ENCODE results near the gene PDCD11.

Gene PDCD11

GRCh38 chr10:103487410-103487708 lies 90.9 kb downstream of the PDCD11 start:
- Histone ChIP-seq H3K9me3 (ENCODE audit: low read length) (no peaks in the 10 kb centered on the region), H4K20me1 (ENCODE audit: insufficient read depth, low read length) (no peaks in the 10 kb centered on the region), H3K27me3 (ENCODE audit: insufficient read depth, low read length) (peaks cover 6% of the 10 kb centered on the region; the same call in 1 of the 2 replicates), H3K27ac (ENCODE audit: low read depth, low read length, poor library complexity, severe bottlenecking) (no peak overlapping the region), H3K79me2 (ENCODE audit: insufficient read depth, low read length) (no peaks in the 10 kb centered on the region), H3K4me3 (ENCODE audit: low read depth, low read length, poor library complexity, severe bottlenecking) (no peak overlapping the region), H3K9ac (ENCODE audit: low read length) (no peak overlapping the region), H3K4me2 (ENCODE audit: low read length) (no peak overlapping the region), H3K9me2 (ENCODE audit: low read depth, low read length) (no peaks in the 10 kb centered on the region), H3F3A (ENCODE audit: insufficient read depth, low read length) (no peaks in the 10 kb centered on the region), H3K36me3 (ENCODE audit: insufficient read depth, low read length) (no peaks in the 10 kb centered on the region), H3K4me1 (ENCODE audit: insufficient read depth, low read length, severe bottlenecking) (peaks cover 13% of the 10 kb centered on the region), H2AFZ (ENCODE audit: low read length) (no peak overlapping the region)
- no peak for TF ChIP-seq CTCF (IDR thresholded peaks at IDR 0.05; ENCODE audit: low read length)
- TF ChIP-seq EZH2 (IDR thresholded peaks at IDR 0.05; ENCODE audit: borderline replicate concordance, low read length) = no peak

DNA sequence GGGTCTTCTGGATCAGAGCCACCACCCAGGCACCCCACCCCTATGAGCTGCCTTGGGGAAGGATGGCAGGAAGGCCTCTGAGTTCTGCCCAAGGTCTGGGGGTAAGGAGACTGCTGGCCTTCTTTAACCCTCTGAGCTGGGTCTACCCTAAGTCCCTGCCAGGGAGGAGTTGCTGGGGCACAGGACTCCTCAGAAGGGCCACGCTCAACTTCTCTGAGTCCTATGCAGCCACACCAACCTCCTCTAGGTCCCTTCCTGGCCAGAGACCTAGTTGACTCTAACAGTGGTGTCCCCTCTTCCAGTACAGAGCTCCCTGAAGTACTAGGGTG lies 94.5 kb downstream of the PDCD11 start:
- Histone ChIP-seq H3F3A (ENCODE audit: insufficient read depth, low read length) (no peaks in the 10 kb centered on the region), H3K36me3 (ENCODE audit: insufficient read depth, low read length) (no peaks in the 10 kb centered on the region), H3K4me1 (ENCODE audit: insufficient read depth, low read length, severe bottlenecking) (peaks cover 8% of the 10 kb centered on the region), H3K79me2 (ENCODE audit: insufficient read depth, low read length) (no peaks in the 10 kb centered on the region), H3K4me2 (ENCODE audit: low read length) (no peak overlapping the region), H3K4me3 (ENCODE audit: low read depth, low read length, poor library complexity, severe bottlenecking) (no peak overlapping the region), H2AFZ (ENCODE audit: low read length) (no peak overlapping the region), H3K9me3 (ENCODE audit: low read length) (no peaks in the 10 kb centered on the region), H3K9me2 (ENCODE audit: low read depth, low read length) (no peaks in the 10 kb centered on the region), H4K20me1 (ENCODE audit: insufficient read depth, low read length) (no peaks in the 10 kb centered on the region), H3K27ac (ENCODE audit: low read depth, low read length, poor library complexity, severe bottlenecking) (no peak overlapping the region), H3K27me3 (ENCODE audit: insufficient read depth, low read length) (peaks cover 7% of the 10 kb centered on the region; the same call in 1 of the 2 replicates), H3K9ac (ENCODE audit: low read length) (no peak overlapping the region)
- no peak for TF ChIP-seq CTCF (IDR thresholded peaks at IDR 0.05; ENCODE audit: low read length)
- no peak for TF ChIP-seq EZH2 (IDR thresholded peaks at IDR 0.05; ENCODE audit: borderline replicate concordance, low read length)

DNA sequence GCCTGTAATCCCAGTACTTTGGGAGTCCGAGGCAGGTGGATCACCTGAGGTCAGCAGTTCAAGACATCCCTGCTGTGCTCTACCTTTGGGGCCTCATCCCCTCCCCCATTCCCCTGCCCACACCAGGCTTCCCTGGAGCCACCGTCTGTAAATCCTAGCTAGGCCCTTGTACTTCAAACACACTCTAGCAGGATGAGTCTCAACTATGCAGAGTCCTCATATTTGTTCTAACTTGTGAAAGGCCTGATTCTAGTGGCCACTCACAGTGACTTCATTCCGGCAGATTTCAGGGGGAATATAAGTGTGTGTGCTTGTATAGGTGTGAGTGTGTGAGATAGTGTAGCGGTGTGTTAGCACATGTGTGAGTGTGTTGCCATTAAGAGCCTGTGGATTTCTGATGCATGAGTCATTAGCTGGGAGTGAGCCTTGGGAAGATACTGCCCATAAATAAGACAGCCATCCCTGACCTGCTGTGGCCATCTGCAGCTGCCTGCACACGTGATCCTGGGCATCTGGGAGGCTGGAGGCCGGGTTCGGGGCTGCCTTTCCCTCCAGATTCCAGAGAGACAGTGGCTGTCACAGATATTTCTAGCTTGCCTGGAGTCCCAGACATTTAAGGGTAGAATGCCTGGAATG lies 95.4 kb downstream of the PDCD11 start:
- no peaks in the 10 kb centered on the region for H4K20me1 ChIP-seq (ENCODE audit: insufficient read depth, low read length)
- no peaks in the 10 kb centered on the region for H3K36me3 ChIP-seq (ENCODE audit: insufficient read depth, low read length)
- H3K27me3 ChIP-seq (ENCODE audit: insufficient read depth, low read length) = peaks cover 7% of the 10 kb centered on the region; the same call in 1 of the 2 replicates
- no peaks in the 10 kb centered on the region for H3F3A ChIP-seq (ENCODE audit: insufficient read depth, low read length)
- H2AFZ ChIP-seq (ENCODE audit: low read length) = no peak overlapping the region
- H3K79me2 ChIP-seq (ENCODE audit: insufficient read depth, low read length) = no peaks in the 10 kb centered on the region
- H3K9me2 ChIP-seq (ENCODE audit: low read depth, low read length) = no peaks in the 10 kb centered on the region
- no peak overlapping the region for H3K4me3 ChIP-seq (ENCODE audit: low read depth, low read length, poor library complexity, severe bottlenecking)
- H3K27ac ChIP-seq (ENCODE audit: low read depth, low read length, poor library complexity, severe bottlenecking) = no peak overlapping the region
- no peak overlapping the region for H3K9ac ChIP-seq (ENCODE audit: low read length)
- TF ChIP-seq CTCF (IDR thresholded peaks at IDR 0.05; ENCODE audit: low read length) (no peak), EZH2 (IDR thresholded peaks at IDR 0.05; ENCODE audit: borderline replicate concordance, low read length) (no peak)
- peaks cover 8% of the 10 kb centered on the region for H3K4me1 ChIP-seq (ENCODE audit: insufficient read depth, low read length, severe bottlenecking)
- H3K9me3 ChIP-seq (ENCODE audit: low read length) = no peaks in the 10 kb centered on the region
- H3K4me2 ChIP-seq (ENCODE audit: low read length) = no peak overlapping the region
